HG02588 (cell line): ENCODE measurements around the gene CCSER1.
"Not testable (repeated sequence)": the region's sequence is repeated elsewhere in the genome, so short reads cannot be mapped to it uniquely, and the experiment has no call there.

ENCODE experiments used
- ATAC-seq: cut with Tn5 transposase; IDR thresholded peaks from one replicate; pipeline ENCODE4 v1.9.1; 2021; ENCODE audit warnings: mild to moderate bottlenecking, moderate library complexity; ENCODE audit not compliant: unreplicated experiment

CCSER1 gene

DNA sequence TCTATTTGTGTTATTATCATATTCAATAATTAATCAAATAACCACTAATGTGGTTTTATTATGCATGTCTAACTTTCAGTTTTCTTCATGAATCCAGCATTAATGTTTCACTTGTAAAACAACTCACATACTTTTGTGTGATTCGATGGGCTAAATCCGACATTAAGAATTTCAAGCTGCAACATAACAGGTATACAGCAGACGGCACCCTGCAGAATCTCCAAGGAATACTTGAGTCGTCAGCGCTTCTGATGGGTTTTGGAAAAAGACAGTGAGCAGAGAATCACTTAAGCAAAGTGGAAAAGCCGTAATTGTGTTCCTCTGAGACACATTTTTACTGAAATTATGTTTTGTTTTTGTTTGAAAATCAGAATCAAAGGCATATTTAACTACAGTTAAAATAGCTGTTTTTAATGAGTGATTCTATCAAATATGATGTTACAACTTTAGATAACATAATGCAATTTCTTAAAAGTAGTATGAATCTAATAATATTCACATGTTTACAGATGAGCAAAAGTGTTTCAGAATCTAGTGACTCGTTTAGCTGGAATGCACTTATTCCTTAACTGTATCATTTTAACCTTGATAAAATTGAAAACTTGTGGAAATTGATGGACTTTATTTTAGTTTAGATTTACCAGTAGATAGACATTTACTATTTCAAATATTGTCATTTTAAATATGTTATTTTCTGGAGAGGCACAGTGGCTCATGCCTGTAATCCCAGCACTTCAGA is 514.8 kb downstream of the CCSER1 start:
- no peak for ATAC-seq

DNA sequence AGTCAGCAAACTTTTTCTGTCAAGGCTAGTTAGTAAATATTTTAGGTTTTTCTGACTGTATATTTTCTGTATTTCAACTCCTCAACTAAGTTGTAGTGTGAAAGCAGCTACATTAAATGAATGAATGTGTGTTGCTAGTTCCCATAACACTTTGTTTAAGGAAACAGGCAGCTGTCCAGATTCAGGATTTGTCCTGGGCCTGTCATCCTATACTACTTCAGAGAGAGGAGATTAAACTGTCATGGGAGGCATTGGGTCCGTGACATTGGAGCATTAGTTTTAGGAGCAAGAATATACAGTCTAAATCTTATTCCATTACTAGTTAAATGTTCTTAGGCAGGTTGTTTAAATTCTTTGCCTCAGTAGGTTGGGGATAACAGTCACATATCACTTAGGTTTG is 516.0 kb downstream of the CCSER1 start:
- ATAC-seq: no peak

DNA sequence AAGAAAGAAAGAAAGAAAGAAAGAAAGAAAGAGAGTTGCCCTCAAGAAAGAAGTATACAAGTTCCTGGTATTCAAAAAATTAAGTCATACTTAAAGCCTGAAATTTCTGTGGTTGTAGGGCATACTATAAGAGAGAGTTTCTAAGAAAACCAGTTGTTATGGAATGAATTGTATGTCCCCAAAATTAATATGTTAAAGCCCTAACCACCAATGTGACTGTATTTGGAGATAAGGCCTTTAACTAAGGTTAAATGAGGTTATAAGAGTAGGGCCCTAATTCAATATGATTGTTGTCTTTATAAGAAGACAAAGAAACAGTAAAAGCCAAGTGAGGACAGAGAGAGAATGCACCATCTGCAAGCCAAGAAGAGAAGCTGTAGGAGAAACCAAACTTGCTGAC is 521.1 kb downstream of the CCSER1 start:
- no peak for ATAC-seq

DNA sequence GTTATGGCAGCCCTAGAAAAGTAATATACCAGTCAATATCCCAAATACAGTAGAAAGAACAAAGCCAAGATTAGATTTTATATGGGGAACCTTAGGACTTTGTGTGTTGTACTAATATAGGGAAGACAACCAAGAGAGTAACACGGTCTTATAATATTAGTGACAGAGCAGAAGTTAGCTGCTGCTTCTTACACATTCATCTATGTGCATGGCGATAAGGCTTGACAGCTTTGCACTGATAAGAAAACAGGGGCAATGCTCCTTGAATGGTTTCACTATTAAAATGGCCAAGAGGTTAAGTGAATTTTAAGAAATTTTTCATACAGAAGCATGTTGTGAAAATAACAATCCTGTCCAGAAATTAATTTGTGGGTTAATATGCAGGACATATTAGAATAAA is 521.6 kb downstream of the CCSER1 start:
- ATAC-seq: no peak

DNA sequence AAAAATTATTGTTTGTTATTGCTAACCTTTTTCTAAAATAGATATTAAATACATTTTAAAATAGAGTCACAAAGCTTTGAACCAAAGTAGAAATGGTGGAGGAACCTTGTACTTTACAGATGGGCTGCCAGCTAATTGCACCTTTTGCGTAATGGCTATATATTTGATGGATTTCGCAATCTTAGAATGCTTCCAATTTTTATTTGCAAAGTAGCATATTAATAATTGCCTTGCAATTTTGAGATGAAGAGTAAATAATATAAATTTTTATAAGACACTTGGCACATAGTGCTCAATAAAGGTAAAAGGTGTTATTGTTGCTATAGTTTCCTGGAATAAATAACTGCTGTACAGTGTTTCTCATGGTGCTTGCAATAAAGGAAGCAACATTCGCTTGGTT is 533.5 kb downstream of the CCSER1 start:
- no peak for ATAC-seq

DNA sequence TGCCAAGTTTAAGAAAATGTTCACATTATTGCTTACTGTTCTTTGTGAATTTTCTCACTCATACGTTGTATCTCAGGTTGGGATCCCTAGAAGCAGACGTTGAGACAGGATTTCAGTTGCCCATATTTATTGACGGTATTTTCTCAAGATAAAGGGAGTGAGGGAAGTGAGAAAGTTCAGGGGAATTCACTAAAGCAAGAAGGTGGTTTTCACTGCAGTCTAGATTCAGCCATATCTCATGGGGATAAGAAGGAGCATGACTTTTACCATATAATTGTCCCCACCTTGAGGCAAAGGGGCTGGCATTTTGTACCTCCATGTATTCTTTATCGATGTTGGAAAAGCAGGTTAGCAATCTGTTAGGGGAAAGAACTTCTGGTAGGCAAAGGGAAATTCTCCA is 543.0 kb downstream of the CCSER1 start:
- no peak for ATAC-seq

DNA sequence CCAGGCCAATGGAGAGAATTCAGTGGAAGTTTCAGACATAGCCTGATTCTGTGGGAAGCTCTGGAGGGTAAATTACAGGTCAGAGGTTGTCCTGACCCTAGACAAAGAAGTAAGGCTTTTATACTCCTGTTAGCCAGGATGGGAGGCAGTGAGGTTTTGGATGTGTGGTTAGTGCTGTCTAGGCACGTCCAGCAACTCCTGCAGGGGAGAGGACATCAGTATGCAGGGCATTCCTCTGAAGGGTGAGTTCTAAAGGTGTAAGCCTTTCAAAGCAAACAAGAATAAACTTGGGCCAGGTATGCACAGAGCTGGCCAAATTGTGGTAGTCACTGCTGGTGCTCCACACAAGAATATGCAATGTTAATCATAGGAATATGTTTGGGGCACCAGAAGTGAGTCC is 562.5 kb downstream of the CCSER1 start:
- no peak for ATAC-seq

DNA sequence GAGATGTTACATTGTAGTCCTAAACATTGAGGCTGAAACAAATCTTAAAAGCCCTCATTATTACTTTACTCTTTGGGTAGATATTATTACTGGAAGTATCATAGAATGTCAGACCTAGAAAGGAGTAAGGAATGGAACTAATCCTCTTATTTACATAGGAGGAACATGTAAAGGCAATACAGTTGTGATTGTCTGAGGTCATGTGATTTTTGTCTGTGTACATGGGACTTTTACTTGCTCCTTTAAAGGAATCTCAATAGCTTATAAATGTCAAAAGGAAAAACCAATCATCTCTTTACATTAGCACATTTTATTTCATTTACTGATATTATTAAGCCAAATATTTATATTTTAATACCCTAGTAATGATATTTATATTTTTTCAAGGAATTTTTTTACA is 568.2 kb downstream of the CCSER1 start:
- no peak for ATAC-seq

DNA sequence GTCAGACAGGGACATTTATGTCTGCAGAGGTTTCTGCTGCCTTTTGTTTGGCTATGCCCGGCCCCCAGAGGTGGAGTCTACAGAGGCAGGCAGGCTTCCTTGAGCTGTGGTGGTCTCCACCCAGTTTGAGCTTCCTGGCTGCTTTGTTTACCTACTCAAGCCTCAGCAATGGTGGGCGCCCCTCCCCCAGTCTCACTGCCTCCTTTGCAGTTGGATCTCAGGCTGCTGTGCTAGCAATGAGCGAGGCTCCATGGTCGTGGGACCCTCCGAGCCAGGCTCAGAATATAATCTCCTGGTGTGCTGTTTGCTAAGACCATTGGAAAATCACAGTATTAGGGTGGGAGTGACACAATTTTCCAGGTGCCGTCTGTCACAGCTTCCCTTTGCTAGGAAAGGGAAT is 578.3 kb downstream of the CCSER1 start:
- not testable (repeated sequence) for ATAC-seq

DNA sequence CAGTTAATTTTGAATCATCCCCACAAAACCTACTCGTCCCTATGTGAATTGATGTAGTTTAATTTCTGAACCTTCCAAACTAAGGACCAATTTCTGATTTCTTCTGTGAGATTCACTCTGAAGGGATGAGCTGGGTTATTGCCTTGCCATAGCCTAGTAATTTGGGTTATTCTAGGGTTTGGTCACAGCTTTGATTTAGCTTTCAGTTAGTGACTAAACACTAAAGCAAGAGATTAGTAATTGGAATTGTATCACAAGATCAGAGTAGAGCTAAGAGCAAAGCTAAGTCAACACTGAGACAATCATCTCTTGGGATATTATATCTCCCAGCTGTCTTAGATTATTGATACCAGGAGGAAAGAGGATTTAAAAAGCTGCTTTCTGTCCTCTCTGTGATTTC is 588.0 kb downstream of the CCSER1 start:
- ATAC-seq: no peak

DNA sequence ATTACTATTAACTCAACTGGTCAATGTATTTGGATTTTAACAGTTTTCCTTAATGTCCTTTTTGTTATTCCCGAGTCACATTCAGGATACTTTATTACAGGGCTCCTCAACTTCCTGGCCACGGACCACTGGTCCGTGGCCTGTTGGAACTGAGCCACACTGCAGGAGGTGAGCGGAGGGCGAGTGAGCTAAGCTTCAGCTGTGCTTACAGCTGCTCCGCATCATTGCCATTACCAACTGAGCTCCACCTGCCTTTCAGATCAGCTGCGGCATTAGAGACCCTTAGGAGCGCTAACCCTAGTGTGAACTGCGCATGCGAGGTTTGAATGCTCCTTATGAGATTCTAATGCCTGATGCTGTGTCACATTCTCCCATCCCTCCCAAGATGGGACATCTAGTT is 591.7 kb downstream of the CCSER1 start:
- ATAC-seq: no peak

DNA sequence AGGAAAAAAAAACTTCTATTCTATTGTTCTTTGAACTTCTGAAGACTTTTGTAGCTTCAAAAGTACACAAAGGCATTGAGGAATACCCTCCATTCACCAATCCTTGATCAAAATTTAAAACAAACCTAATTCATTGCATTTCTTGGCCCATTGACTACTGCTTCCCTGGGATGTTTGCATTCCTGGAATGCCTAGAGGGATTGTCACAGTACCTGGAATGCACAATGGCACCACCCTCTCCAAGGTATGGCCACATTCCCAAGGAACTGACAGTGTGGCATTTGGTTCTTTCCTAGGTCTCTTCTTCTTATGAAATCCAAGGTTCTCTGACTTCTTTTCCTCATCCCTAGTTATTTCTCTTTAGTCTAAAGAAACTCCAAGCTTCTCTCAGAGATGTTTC is 600.7 kb downstream of the CCSER1 start:
- no peak for ATAC-seq

DNA sequence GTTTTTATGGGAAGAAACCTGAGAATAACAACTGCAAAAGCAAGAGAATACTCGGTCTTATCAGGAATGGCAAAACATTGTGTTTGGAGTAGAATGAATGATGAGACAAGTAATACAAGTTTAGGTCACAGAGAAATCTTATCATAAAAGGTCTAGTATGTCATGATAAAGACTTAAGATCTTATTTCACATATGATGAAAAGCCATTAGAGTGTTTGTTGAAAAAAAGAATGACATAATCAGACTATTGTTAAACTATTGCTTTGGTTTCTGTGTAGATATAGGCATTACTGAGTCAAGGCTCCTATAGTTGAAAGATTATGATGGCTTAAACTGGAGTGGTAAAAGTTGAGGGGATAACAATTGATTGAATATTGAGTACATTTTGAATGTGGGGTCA is 603.6 kb downstream of the CCSER1 start:
- ATAC-seq: no peak

DNA sequence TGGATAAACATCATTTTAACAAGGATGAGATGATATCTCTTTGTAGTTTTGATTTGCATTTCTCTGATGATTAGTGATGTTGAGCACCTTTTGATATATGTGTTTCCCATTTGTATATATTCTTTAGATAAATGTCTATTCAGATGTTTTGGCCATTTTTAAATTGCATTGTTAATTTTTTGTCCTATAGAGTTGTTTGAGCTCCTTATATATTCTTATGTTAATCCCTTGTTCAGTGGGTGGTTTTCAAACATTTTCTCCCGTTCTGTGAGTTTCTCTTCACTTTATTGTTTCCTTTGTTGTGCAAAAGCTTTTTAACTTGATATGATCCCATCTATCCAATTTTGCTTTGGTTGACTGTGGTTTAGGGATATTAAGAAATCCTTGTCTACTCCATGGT is 606.0 kb downstream of the CCSER1 start:
- ATAC-seq: no peak

DNA sequence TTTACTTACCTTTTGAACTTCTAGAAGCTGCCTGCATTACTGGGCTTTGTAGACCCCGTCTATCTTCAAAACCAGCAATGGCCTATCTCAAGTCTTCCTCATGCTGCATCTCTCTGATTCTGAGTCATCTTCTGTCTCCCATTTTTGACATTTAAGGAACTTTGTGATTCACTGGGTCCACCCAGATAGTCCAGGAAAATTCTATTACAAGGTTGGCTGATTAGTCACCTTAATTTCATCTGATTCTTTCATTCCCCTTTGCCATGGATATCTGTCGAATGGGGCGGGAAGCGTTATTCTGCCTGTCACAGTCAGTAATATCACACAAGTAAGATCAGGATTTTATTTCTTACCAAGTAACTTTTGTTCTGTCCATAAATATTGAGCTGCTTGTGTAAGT is 618.0 kb downstream of the CCSER1 start:
- ATAC-seq: no peak

DNA sequence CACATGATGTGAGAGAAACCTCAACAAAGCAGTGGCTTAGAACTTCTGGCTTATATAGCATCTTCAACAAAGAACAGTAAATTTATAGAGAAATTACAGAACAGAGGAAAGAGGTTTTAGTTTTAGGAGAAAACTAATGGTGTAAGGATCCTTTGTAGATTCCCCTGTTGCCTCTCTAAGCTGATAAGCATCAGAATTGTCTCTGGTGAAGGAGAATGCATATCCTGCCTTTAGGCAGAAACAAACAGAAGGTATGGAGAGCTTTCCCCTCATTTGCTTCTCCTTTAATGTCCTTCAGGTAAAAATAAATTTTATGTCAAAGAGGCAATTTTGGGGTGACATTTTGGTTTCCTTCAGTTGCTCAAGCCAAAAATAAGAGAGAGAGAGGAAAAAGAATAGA is 625.9 kb downstream of the CCSER1 start:
- no peak for ATAC-seq

DNA sequence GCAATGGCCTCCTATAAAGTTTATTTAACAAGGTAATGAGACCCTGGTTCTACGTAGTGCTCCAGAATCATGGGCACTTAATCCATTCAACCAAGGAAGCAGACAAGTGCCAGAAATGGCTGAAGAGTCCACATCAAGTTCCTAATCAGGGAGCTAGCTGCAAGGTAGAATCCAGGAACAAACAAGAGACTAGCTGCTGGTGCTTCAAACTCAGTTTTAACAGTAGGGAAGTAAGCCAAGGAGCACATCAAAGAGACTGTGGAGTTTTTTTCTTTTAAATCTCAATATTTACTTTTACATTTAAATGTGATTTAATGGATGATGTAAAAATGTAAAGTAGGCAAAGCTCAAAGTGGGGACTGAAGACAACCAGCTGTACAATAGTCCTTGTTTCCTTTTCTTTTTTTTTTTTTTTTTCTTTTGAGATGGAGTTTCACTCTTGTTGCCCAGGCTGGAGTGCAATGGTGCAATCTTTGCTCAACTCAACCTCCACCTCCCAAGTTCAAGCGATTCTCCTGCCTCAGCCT is 630.4 kb downstream of the CCSER1 start:
- no peak for ATAC-seq

DNA sequence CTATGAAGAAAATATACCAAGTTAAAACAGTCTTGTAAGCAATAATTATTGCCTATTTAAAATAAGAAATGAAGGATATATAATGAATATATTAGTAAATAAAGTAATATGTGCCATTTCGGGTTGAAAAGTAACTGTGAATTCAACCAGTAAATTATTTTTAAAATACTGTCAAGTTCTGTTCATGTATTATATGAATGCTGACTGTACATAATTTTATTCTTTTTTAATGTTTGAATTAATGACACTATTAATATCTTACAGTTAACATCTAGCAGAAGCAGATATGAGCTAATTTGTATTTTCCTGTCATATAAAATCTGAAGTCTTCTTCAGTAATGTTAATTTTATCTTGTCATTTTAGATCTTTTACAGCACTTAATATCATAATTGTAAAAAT is 632.9 kb downstream of the CCSER1 start:
- no peak for ATAC-seq

DNA sequence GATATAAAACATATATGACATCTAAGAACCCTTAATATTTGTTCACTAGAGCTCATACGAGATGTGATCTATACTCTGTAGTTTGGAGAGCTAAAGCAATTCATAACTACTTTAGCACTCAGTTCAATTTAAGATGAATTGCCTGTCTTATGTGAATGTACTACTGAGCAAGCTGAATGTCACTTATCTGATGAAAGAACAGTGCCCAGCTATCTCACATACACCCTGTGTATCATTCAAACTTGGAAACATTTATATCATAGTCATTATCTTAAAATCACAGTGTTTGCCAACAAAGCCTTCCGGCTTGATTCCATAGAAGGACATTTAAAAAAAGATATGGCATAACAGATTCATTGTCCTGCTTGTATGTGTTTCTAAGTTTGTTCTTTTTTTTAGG is 639.6 kb downstream of the CCSER1 start:
- ATAC-seq: no peak

DNA sequence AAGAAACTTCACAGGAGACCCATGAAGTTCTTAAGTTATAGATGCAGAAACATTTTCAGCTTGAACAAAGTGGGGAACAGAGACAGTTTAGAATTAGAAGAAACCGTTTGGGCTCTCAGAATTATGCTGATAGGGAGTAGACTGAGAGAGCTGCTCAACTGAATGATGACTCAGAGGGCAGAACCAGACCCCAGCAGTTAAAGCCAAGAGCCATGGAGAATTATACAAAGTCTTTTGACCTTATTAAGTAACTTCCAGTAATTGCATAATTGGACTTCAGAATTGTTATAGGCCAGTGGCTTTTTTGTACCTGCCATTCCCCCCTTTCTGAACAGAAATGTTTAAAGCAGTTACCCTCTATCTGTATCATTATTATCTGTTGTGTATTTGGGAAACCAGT is 642.1 kb downstream of the CCSER1 start:
- ATAC-seq: no peak

DNA sequence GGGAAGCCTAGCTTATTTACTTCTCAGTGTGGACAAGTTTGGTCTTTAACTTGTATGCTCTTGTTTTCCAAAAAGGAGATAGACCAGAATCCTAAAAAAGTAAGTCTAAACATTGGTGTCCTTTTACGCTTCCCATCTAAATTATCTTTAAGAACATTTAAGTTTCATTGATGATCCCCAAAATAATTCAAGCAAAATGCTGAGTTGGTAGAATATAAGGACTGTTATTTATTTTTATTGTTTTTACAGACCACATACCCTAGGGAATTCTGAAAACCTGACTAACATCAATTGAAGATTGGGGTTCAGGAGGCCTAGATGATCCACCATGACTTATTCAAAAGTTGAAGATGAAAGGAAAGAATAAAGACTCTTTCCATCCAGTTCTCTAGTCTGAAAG is 653.0 kb downstream of the CCSER1 start:
- no peak for ATAC-seq

DNA sequence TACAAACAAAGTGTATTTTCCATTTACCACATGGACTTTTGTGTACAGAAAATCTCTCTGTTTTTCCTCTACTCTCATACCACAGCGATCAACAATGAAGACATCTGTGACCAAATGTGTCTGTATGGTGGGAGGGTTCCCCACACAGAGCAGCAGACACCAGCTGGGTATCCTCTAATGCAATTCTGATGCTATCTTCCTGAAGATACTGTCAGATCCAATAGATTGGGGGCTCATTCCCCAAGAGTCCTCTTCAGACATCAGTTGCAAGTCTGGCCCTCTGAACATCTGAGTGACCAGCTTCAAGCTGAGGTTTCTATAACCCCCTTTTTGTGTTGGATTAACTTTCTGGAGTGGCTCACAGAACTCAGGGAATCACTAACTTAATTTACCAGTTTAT is 659.4 kb downstream of the CCSER1 start:
- no peak for ATAC-seq

DNA sequence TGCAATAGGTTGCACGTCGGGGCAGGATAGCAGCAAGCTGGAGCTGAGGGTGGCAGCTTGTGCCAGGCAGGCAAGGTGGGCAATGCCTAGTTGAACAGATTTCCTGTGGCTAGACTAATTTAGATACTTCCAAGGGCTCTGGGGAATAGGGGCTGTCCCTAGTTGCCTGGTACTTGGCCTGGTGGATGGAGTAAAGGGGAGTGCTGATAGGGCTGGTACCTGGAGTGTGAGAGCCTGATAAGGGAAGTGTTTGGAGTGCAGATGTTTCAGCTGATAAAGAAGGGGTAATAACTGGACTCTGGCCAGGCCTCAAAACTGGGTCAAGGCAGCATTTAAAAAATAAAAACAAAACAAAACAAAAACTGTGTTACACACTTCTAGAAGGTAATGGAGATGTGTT is 665.5 kb downstream of the CCSER1 start:
- no peak for ATAC-seq
